CD4-positive, alpha-beta T cell (primary cell): ENCODE measurements around the gene GALNT18. TPM values are rescaled to one million over a fixed set of nuclear protein-coding genes. Genes with fewer than 3 reads are reported as not detected.

Experiments
- ATAC-seq: fragments of 200-7000 bp; cut with Tn5 transposase; one replicate; pipeline ENCODE4 v1.10.0; 2022; ENCODE audit warnings: mild to moderate bottlenecking; ENCODE audit not compliant: poor library complexity
- CTCF ChIA-PET: fragments of 350-600 bp; sonication (Branson Sonifier 250); formaldehyde crosslinking; loops from one replicate; lab custom pipeline; 2021; ENCODE audit warnings: antibody characterized with exemption, inconsistent platforms; lab: Charles Lee
- POLR2A ChIA-PET: fragments of 350-600 bp; sonication (Branson Sonifier 250); formaldehyde crosslinking; loops from one replicate; lab custom pipeline; 2021; ENCODE audit warnings: antibody characterized with exemption, inconsistent platforms; lab: Charles Lee
- DNase-seq, 14 experiments: peaks; one replicate each; pipeline ENCODE4 v3.0.0-alpha.2; 2013 to 2020; ENCODE audit warnings: mixed read lengths in 2 of 14
- H3K27ac ChIP-seq, 2 donors: one replicate each; pipeline versions ENCODE4 v1.5.1 to v1.7.0; 2013; ENCODE audit warnings: low read length in 2 of 2, low read depth in 1 of 2, mild to moderate bottlenecking in 1 of 2
- H3K27me3 ChIP-seq, 2 experiments: 1 replicate in 1 of 2; 2 replicates in 1 of 2; pipeline versions ENCODE4 v1.6.1 to v1.7.0; 2013; ENCODE audit warnings: low read length in 2 of 2, control low read depth in 1 of 2, mild to moderate bottlenecking in 1 of 2, moderate library complexity in 1 of 2; ENCODE audit not compliant: insufficient read depth in 2 of 2, control insufficient read depth in 1 of 2
- H3K36me3 ChIP-seq: one replicate; pipeline ENCODE4 v1.6.1; 2013; ENCODE audit warnings: low read length, control low read depth; ENCODE audit not compliant: insufficient read depth
- H3K4me1 ChIP-seq: one replicate; pipeline ENCODE4 v1.6.1; 2013; ENCODE audit warnings: low read length, control low read depth; ENCODE audit not compliant: insufficient read depth
- H3K4me3 ChIP-seq: one replicate; pipeline ENCODE4 v1.5.1; 2013; ENCODE audit warnings: mild to moderate bottlenecking, low read length, moderate library complexity
- H3K9me3 ChIP-seq, 2 experiments: 1 replicate in 1 of 2; 2 replicates in 1 of 2; pipeline versions ENCODE4 v1.6.1 to v1.7.0; 2013; ENCODE audit warnings: low read length in 2 of 2, mild to moderate bottlenecking in 2 of 2, control low read depth in 1 of 2, moderate library complexity in 1 of 2; ENCODE audit not compliant: control insufficient read depth in 1 of 2, insufficient read depth in 1 of 2
- H3K27ac Mint-ChIP-seq: one replicate; pipeline ENCODE4 v1.8.0; 2020; ENCODE audit warnings: mixed read lengths
- H3K27me3 Mint-ChIP-seq: one replicate; pipeline ENCODE4 v1.8.0; 2021; ENCODE audit warnings: mixed read lengths
- H3K36me3 Mint-ChIP-seq: one replicate; pipeline ENCODE4 v1.8.0; 2021; ENCODE audit warnings: low read depth, mixed read lengths
- H3K4me1 Mint-ChIP-seq: one replicate; pipeline ENCODE4 v1.8.0; 2021; ENCODE audit warnings: low read depth, mixed read lengths
- H3K4me3 Mint-ChIP-seq: one replicate; pipeline ENCODE4 v1.8.0; 2020; ENCODE audit warnings: mild to moderate bottlenecking, mixed read lengths
- H3K9me3 Mint-ChIP-seq: one replicate; pipeline ENCODE4 v1.8.0; 2020; ENCODE audit warnings: mixed read lengths
- CTCF ChIP-seq: fragments of 200-600 bp; IDR thresholded peaks from one replicate; pipeline ENCODE4 v1.8.0; 2022; ENCODE audit warnings: antibody characterized with exemption, mild to moderate bottlenecking
- intact Hi-C, 2 experiments: fragments of 100-400 bp; cut with DNase I in 1 of 2; cut with micrococcal nuclease in 1 of 2; formaldehyde crosslinking; loops; one replicate each; pipeline versions ENCODE4 v1.15.1 to v1.9.0; 2023 to 2025; cut with DNase I, micrococcal nuclease
- total RNA-seq, 174 experiments: library from RNA in 2 of 174; stranded (reverse) in 2 of 174; gene quantifications; one replicate each; pipeline ENCODE4 v1.2.3 and lab custom pipeline; 2021 to 2026

Gene GALNT18
- total RNA-seq, 2 experiments from 2014 or later, result 0.08 TPM; not detected in 1

DNA sequence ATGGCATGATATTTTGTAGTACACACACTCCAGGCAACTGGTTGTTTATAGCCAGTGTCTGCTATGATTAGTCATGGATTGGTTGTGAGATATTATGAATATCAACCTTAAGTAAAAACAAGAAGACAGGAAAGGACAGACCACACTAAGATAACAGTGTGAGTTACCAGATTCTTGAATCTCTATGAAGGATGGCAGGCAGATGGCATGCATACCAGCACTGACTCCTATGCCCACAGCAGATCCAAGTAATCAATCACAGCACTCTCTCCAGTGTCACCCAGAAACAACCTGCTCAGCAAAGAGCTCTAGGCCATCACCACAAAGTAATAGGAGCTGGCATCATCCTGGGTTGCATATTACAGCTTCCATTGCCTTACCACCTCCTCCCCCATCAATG is 116.6 kb downstream of the GALNT18 start:
- Histone ChIP-seq H3K36me3 (no peaks in the 10 kb centered on the region), H3K27ac (no peak overlapping the region), H3K4me3 (no peak overlapping the region), H3K27me3 (no peaks in the 10 kb centered on the region), H3K9me3 (no peaks in the 10 kb centered on the region), H3K4me1 (no peaks in the 10 kb centered on the region)
- Mint-ChIP-seq H3K27ac (no peak overlapping the region), H3K9me3 (no peaks in the 10 kb centered on the region), H3K27me3 (peaks cover 7% of the 10 kb centered on the region), H3K4me1 (no peaks in the 10 kb centered on the region), H3K4me3 (no peak overlapping the region), H3K36me3 (no peaks in the 10 kb centered on the region)
- DNase-seq, result no peak
- ATAC-seq, result no peak
- CTCF ChIA-PET, result no interaction called here
- POLR2A ChIA-PET, result no interaction called here
- intact Hi-C loops, result no loop called here
- TF ChIP-seq CTCF, result no peak

- ChIA-PET POLR2A (no interaction called here), CTCF (no interaction called here)
- DNase-seq (no peak), ATAC-seq (no peak)
- H3K9me3 ChIP-seq, result no peaks in the 10 kb centered on the region
- Mint-ChIP-seq H3K4me1 (no peaks in the 10 kb centered on the region), H3K27ac (no peak overlapping the region), H3K9me3 (no peaks in the 10 kb centered on the region), H3K27me3 (peaks cover 7% of the 10 kb centered on the region), H3K4me3 (no peak overlapping the region), H3K36me3 (no peaks in the 10 kb centered on the region)
- H3K27me3 ChIP-seq, result no peaks in the 10 kb centered on the region
- intact Hi-C loops, result no loop called here
- no peaks in the 10 kb centered on the region for H3K36me3 ChIP-seq
- no peaks in the 10 kb centered on the region for H3K4me1 ChIP-seq
- H3K4me3 ChIP-seq, result no peak overlapping the region
- TF ChIP-seq CTCF, result no peak
- no peak overlapping the region for H3K27ac ChIP-seq
These were observed 117.7 kb downstream of the GALNT18 start for GRCh38 chr11:11504071-11504470.

DNA sequence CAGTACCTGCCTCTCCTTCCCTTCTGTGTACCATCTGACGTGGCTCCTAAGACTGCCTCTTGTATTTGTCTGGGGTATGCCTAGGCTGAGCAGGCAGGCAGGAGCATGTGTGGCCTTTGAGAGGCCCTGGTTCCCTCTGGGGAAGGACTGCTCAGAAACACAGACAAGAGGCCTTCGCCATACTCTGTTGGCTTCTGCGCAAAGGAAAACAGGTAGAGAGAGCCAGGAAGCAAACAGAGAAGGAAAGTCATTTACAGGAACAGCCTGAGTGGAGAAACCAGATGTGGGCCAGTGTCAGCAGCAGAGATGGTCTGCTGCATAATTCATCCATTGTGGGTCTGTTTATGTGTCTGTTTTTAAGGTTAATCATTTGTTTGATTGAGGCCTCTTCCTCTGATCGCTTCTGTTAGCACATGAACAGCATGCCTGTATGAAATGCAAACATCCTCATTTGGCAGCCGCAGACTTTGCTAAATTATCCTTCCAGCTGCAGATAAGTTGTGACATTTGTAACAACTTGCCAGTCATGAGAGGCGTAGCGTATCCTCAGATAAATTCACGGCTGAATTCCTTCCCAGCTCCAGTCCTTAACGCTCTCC is 119.4 kb downstream of the GALNT18 start:
- Histone ChIP-seq H3K9me3 (no peaks in the 10 kb centered on the region), H3K4me3 (no peak overlapping the region), H3K27me3 (no peaks in the 10 kb centered on the region), H3K4me1 (no peaks in the 10 kb centered on the region), H3K36me3 (no peaks in the 10 kb centered on the region), H3K27ac (no peak overlapping the region)
- no peak overlapping the region for H3K27ac Mint-ChIP-seq
- DNase-seq (no peak), ATAC-seq (no peak)
- H3K27me3 Mint-ChIP-seq, result peaks cover 7% of the 10 kb centered on the region
- intact Hi-C loops, result no loop called here
- H3K36me3 Mint-ChIP-seq, result no peaks in the 10 kb centered on the region
- no peaks in the 10 kb centered on the region for H3K9me3 Mint-ChIP-seq
- no peak overlapping the region for H3K4me3 Mint-ChIP-seq
- no peaks in the 10 kb centered on the region for H3K4me1 Mint-ChIP-seq
- POLR2A ChIA-PET, result no interaction called here
- TF ChIP-seq CTCF, result no peak
- CTCF ChIA-PET, result no interaction called here
